Measurements from ENCODE around the gene HLA-DOA. TPM values are rescaled to one million over a fixed set of nuclear protein-coding genes. Genes with fewer than 3 reads are reported as not detected.

HLA-DOA gene
- total and polyA plus RNA-seq, 10 of the 15 experiments (the other 5 are each of a cell fraction or from before 2014, with no cell fraction given): 8.8 to 108 (median 58.3) TPM

GRCh38 chr6:33057222-33058150 is 48.1 kb upstream of the HLA-DOA start (continued):
- TF ChIP-seq EZH2 (IDR thresholded peaks at IDR 0.05; ENCODE audit: borderline replicate concordance, control insufficient read depth, low read depth, low read length): no peak
- TF ChIP-seq SPI1 (IDR thresholded peaks at IDR 0.05; ENCODE audit: borderline replicate concordance, insufficient read depth, low read depth, low read length): peak; percentile 47; the same call in 1 of the 2 replicates
- TF ChIP-seq MEF2A (IDR thresholded peaks at IDR 0.05; ENCODE audit: insufficient read depth, low read depth, low read length): no peak
- TF ChIP-seq NBN (IDR thresholded peaks at IDR 0.05): no peak
- no peak for TF ChIP-seq POU2F2 (IDR thresholded peaks at IDR 0.05; ENCODE audit: borderline replicate concordance, low read depth, low read length)
- no peak for TF ChIP-seq PKNOX1 (IDR thresholded peaks at IDR 0.05)
- no peak for TF ChIP-seq PRDM15 (CRISPR knock-in tag; IDR thresholded peaks at IDR 0.05)
- no peak for TF ChIP-seq PBX3 (IDR thresholded peaks at IDR 0.05; ENCODE audit: insufficient replicate concordance, low read depth, low read length)
- 0 out of 2 replicates have a peak, but pooled peaks have one; percentile 39 for TF ChIP-seq POLR2AphosphoS5 (IDR thresholded peaks at IDR 0.05; ENCODE audit: low read length)
- TF ChIP-seq CEBPZ (IDR thresholded peaks at IDR 0.05; ENCODE audit: low read depth, low read length): no peak
- TF ChIP-seq RBBP5 (conservative IDR thresholded peaks at IDR 0.05): no peak
- TF ChIP-seq TCF12 (IDR thresholded peaks at IDR 0.05; ENCODE audit: low read depth, low read length): no peak
